ENCODE measurements around the gene POU3F3.

DNA sequence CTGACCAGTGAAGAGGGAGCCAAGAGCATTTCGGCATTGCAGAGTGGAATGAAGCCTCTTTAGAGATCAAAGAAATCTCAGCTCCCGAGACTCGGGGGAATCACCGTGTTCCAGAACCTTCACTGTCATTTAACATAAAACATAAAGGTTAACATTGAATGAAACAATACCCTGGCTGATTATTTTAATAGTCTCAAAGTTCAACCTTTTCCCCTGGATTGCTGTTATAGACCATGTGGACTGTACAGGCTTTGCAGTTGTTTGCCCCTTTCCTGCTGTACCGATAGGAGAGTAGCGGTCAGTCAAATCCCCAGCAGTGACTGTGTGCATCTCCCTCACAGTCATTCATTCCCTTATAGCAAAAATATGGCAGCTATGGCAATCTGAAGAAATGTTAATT, 48.4 kb downstream of the POU3F3 start:
- TF ChIP-seq ZNF292 (tag by site-specific recombination; IDR thresholded peaks at IDR 0.05; ENCODE audit: borderline replicate concordance, low read depth): no peak
- TF ChIP-seq ZNF747 (tag by site-specific recombination; IDR thresholded peaks at IDR 0.05): no peak
- TF ChIP-seq, protein P1, sequence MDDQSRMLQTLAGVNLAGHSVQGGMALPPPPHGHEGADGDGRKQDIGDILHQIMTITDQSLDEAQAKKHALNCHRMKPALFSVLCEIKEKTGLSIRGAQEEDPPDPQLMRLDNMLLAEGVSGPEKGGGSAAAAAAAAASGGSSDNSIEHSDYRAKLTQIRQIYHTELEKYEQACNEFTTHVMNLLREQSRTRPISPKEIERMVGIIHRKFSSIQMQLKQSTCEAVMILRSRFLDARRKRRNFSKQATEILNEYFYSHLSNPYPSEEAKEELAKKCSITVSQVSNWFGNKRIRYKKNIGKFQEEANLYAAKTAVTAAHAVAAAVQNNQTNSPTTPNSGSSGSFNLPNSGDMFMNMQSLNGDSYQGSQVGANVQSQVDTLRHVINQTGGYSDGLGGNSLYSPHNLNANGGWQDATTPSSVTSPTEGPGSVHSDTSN (CRISPR knock-in tag; IDR thresholded peaks at IDR 0.05): no peak
- TF ChIP-seq, protein P2, sequence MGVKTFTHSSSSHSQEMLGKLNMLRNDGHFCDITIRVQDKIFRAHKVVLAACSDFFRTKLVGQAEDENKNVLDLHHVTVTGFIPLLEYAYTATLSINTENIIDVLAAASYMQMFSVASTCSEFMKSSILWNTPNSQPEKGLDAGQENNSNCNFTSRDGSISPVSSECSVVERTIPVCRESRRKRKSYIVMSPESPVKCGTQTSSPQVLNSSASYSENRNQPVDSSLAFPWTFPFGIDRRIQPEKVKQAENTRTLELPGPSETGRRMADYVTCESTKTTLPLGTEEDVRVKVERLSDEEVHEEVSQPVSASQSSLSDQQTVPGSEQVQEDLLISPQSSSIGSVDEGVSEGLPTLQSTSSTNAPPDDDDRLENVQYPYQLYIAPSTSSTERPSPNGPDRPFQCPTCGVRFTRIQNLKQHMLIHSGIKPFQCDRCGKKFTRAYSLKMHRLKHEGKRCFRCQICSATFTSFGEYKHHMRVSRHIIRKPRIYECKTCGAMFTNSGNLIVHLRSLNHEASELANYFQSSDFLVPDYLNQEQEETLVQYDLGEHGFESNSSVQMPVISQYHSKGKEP (tag by site-specific recombination; IDR thresholded peaks at IDR 0.05): no peak
- TF ChIP-seq YY1 (tag by site-specific recombination; IDR thresholded peaks at IDR 0.05): no peak
- no peak for TF ChIP-seq ZSCAN16 (tag by site-specific recombination; IDR thresholded peaks at IDR 0.05)
- TF ChIP-seq, protein P3, sequence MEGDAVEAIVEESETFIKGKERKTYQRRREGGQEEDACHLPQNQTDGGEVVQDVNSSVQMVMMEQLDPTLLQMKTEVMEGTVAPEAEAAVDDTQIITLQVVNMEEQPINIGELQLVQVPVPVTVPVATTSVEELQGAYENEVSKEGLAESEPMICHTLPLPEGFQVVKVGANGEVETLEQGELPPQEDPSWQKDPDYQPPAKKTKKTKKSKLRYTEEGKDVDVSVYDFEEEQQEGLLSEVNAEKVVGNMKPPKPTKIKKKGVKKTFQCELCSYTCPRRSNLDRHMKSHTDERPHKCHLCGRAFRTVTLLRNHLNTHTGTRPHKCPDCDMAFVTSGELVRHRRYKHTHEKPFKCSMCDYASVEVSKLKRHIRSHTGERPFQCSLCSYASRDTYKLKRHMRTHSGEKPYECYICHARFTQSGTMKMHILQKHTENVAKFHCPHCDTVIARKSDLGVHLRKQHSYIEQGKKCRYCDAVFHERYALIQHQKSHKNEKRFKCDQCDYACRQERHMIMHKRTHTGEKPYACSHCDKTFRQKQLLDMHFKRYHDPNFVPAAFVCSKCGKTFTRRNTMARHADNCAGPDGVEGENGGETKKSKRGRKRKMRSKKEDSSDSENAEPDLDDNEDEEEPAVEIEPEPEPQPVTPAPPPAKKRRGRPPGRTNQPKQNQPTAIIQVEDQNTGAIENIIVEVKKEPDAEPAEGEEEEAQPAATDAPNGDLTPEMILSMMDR (tag by site-specific recombination; IDR thresholded peaks at IDR 0.05): no peak
- TF ChIP-seq ZBTB17 (tag by site-specific recombination; IDR thresholded peaks at IDR 0.05): no peak
- TF ChIP-seq SP2 (tag by site-specific recombination; IDR thresholded peaks at IDR 0.05): no peak

Measured in HEK293 (cell line).